Smooth muscle cell (in vitro differentiated cells): Measurements from ENCODE around the gene LYRM7. TPM values are rescaled to one million over a fixed set of nuclear protein-coding genes. Genes with fewer than 3 reads are reported as not detected.
"Not testable (repeated sequence)": the region's sequence is repeated elsewhere in the genome, so short reads cannot be mapped to it uniquely, and the experiment has no call there.

Experiments used
- DNase-seq: peaks from one replicate; lab custom pipeline; 2025; ENCODE audit not compliant: unreplicated experiment; lab: John Stamatoyannopoulos, UW
- H2AFZ ChIP-seq: fragments of 200-600 bp; sonication (generic); 2 replicates; pipeline ENCODE4 v1.6.0; 2016; ENCODE audit warnings: antibody characterized with exemption, low read depth, mild to moderate bottlenecking
- H3F3A ChIP-seq: fragments of 200-600 bp; sonication (generic); 2 replicates; pipeline ENCODE4 v1.6.0; 2017; ENCODE audit warnings: antibody characterized with exemption, low read depth
- H3K27ac ChIP-seq: fragments of 200-600 bp; sonication (generic); 2 replicates; pipeline ENCODE4 v1.5.1; 2016; ENCODE audit warnings: low read depth, mild to moderate bottlenecking
- H3K27me3 ChIP-seq: fragments of 200-600 bp; sonication (generic); 2 replicates; pipeline ENCODE4 v1.6.1; 2016; ENCODE audit warnings: low read depth, mild to moderate bottlenecking
- H3K36me3 ChIP-seq: fragments of 200-600 bp; sonication (generic); 2 replicates; pipeline ENCODE4 v1.5.1; 2016; ENCODE audit warnings: low read depth
- H3K4me1 ChIP-seq: fragments of 200-600 bp; sonication (generic); 2 replicates; pipeline ENCODE4 v1.5.1; 2016; ENCODE audit warnings: low read depth
- H3K4me2 ChIP-seq: fragments of 200-600 bp; sonication (generic); 2 replicates; pipeline ENCODE4 v1.6.0; 2016; ENCODE audit warnings: mild to moderate bottlenecking
- H3K4me3 ChIP-seq: fragments of 200-600 bp; sonication (generic); 2 replicates; pipeline ENCODE4 v1.5.1; 2016; ENCODE audit warnings: mild to moderate bottlenecking
- H3K79me2 ChIP-seq: fragments of 200-600 bp; sonication (generic); 2 replicates; pipeline ENCODE4 v1.6.0; 2016; ENCODE audit warnings: low read depth, mild to moderate bottlenecking
- H3K9ac ChIP-seq: fragments of 200-600 bp; sonication (generic); 2 replicates; pipeline ENCODE4 v1.6.0; 2016; ENCODE audit warnings: low read depth
- H3K9me3 ChIP-seq: fragments of 200-600 bp; sonication (generic); replicated peaks from 2 replicates; pipeline ENCODE4 v1.5.1; 2016; ENCODE audit warnings: low read depth
- H4K20me1 ChIP-seq: fragments of 200-600 bp; sonication (generic); 2 replicates; pipeline ENCODE4 v1.6.0; 2016; ENCODE audit warnings: low read depth
- WGBS: methylation state at CpG from one replicate; pipeline ENCODE4 v1.1.7; 2016; ENCODE audit warnings: low lambda C conversion rate; 5-methylcytosine and 5-hydroxymethylcytosine counted together
- polyA plus RNA-seq: library from polyadenylated mRNA; unstranded; fragments of >200 nt; fragmentation: Nextera tagmentation; extraction: Ambion mirVana; gene quantifications from 2 replicates; pipeline ENCODE4 v1.2.1, GENCODE V29; 2016
- total RNA-seq: library from RNA; depleted of rRNA; stranded (reverse); fragments of >200 nt; gene quantifications from 2 replicates; pipeline ENCODE4 v1.2.3, GENCODE V29; 2014
- TF ChIP-seq, protein P1 (sequence below): fragments of 200-600 bp; sonication (generic); IDR thresholded peaks from 2 replicates; pipeline ENCODE4 v1.5.1; 2017; ENCODE audit warnings: borderline replicate concordance, mild to moderate bottlenecking, antibody characterized with exemption; ENCODE audit not compliant: insufficient read depth, poor library complexity, severe bottlenecking

Gene LYRM7
- total and polyA plus RNA-seq, 2 experiments from 2014 or later, result 6.7 to 11.5 TPM

DNA sequence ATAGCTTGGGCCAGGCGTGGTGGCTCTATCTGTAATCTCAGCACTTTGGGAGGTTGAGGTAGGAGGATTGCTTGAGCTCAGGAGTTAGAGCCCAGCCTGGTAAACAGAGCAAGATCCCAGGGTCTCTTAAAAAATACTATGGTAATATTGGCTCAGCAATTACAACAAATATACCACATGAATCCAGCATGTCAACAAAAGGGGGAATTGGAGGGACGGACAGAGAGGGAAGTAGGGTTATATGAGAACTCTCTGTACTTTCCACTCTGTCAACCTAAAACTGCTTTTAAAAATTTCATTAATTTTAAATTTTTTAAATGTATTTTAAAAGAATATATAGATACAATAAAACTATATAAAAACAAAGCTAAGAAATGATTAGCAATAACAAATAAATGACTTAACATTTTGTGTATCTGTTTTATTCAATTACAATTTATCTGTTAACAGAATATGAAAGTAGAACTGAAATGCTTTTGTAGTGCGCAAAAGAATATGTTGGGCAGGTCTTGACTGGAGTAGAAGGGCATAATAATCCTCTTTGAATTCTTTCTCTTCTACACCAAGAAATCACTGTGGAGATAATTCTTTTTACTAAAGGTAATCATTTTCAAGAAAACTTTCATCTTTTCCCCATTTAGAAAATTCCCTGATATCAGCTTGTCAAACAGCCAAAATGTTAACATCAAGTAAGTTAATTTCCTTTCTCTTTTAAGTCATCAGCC, 80.2 kb downstream of the LYRM7 start:
- H3K9me3 ChIP-seq, result peaks cover 9% of the 10 kb centered on the region
- H3K27me3 ChIP-seq, result no peaks in the 10 kb centered on the region
- no peak overlapping the region for H3K4me3 ChIP-seq
- H3F3A ChIP-seq, result no peaks in the 10 kb centered on the region
- TF ChIP-seq, protein P1, sequence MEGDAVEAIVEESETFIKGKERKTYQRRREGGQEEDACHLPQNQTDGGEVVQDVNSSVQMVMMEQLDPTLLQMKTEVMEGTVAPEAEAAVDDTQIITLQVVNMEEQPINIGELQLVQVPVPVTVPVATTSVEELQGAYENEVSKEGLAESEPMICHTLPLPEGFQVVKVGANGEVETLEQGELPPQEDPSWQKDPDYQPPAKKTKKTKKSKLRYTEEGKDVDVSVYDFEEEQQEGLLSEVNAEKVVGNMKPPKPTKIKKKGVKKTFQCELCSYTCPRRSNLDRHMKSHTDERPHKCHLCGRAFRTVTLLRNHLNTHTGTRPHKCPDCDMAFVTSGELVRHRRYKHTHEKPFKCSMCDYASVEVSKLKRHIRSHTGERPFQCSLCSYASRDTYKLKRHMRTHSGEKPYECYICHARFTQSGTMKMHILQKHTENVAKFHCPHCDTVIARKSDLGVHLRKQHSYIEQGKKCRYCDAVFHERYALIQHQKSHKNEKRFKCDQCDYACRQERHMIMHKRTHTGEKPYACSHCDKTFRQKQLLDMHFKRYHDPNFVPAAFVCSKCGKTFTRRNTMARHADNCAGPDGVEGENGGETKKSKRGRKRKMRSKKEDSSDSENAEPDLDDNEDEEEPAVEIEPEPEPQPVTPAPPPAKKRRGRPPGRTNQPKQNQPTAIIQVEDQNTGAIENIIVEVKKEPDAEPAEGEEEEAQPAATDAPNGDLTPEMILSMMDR, result no peak
- no peaks in the 10 kb centered on the region for H3K4me1 ChIP-seq
- no peak overlapping the region for H2AFZ ChIP-seq
- H3K27ac ChIP-seq, result no peak overlapping the region
- H3K4me2 ChIP-seq, result no peak overlapping the region
- 79% methylated on average over 3 of the region's 3 CpGs for WGBS
- no peaks in the 10 kb centered on the region for H4K20me1 ChIP-seq
- DNase-seq, result no peak
- H3K9ac ChIP-seq, result no peak overlapping the region
- H3K36me3 ChIP-seq, result no peaks in the 10 kb centered on the region
- no peaks in the 10 kb centered on the region for H3K79me2 ChIP-seq

DNA sequence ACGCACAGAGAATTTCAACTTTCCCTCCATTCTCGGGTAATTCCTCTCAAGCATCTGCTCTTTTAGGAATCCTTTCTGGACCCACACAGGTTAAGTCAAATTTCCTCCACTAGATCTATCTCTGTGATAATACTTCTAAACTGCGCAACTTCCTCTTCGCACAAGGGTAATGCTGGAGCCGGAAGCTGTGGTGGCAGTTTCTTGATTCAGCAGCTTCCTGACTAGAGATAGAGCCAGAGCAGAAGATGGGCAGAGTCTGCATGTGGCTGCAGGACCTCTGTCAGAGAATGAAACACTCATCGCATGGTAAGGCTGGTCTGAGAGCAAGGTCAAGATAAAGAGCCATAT, 82.1 kb downstream of the LYRM7 start:
- Histone ChIP-seq H3K9ac (no peak overlapping the region), H3F3A (no peaks in the 10 kb centered on the region), H3K4me3 (no peak overlapping the region), H3K9me3 (peaks cover 3% of the 10 kb centered on the region), H3K4me1 (no peaks in the 10 kb centered on the region), H3K79me2 (no peaks in the 10 kb centered on the region), H3K4me2 (no peak overlapping the region), H4K20me1 (no peaks in the 10 kb centered on the region), H3K36me3 (no peaks in the 10 kb centered on the region), H3K27me3 (no peaks in the 10 kb centered on the region), H2AFZ (no peak overlapping the region), H3K27ac (no peak overlapping the region)
- TF ChIP-seq, protein P1, result no peak
- 83% methylated on average over 6 of the region's 6 CpGs for WGBS
- no peak for DNase-seq

DNA sequence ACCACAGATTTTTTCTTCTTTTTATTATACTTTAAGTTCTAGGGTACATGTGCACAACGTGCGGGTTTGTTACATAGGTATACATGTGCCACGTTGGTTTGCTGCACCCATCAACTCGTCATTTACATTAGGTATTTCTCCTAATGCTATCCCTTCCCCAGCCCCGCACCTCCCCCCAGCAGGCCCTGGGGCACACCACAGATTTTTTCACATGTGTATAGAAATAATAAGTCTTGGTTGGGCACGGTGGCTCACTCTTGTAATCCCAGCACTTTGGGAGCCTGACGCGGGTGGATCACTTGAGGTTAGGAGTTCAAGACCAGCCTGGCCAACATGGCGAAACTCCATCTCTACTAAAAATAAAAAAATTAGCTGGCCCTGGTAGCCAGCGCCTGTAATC, 83.3 kb downstream of the LYRM7 start:
- not testable (repeated sequence) for H3K27ac ChIP-seq, H3K9ac ChIP-seq, H3K4me1 ChIP-seq, H3K9me3 ChIP-seq, DNase-seq, H3F3A ChIP-seq, H3K36me3 ChIP-seq, H3K27me3 ChIP-seq, H2AFZ ChIP-seq, H3K79me2 ChIP-seq, H4K20me1 ChIP-seq, H3K4me3 ChIP-seq, H3K4me2 ChIP-seq
- 97% methylated on average over 10 of the region's 10 CpGs for WGBS

DNA sequence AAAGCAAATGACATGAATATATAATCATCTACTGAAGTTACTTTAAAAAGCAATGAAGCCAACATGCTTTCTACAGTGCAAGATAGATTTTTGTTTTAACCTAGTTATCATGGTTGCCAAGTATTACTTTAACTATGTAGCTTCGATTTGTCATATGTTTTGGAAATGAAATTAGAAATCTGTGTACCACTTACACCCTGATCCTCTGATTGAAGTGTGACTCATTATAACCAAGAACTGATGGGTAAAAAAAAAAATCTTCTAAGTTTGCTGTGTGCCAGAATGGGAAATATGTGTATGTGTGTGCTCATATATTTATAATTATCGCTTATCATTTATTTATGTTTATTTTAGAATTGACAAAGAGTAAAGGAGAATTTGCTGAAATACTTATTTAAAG, 84.0 kb downstream of the LYRM7 start:
- Histone ChIP-seq H3K27ac (no peak overlapping the region), H3K9me3 (no peaks in the 10 kb centered on the region), H3K79me2 (no peaks in the 10 kb centered on the region), H3K4me3 (no peak overlapping the region), H4K20me1 (no peaks in the 10 kb centered on the region), H3K4me2 (no peak overlapping the region), H3F3A (no peaks in the 10 kb centered on the region), H3K4me1 (no peaks in the 10 kb centered on the region), H3K36me3 (no peaks in the 10 kb centered on the region), H2AFZ (no peak overlapping the region), H3K27me3 (no peaks in the 10 kb centered on the region), H3K9ac (no peak overlapping the region)
- no peak for DNase-seq
- WGBS, result 98% methylated on average over 2 of the region's 2 CpGs
- TF ChIP-seq, protein P1, result no peak

Other genes starting within 250 kb of the LYRM7 start
- 201 and 238 TPM in 2 replicates for gene HINT1, start 5.7 kb upstream of the LYRM7 start, total RNA-seq
- 293 and 319 TPM in 2 replicates for gene HINT1, start 5.7 kb upstream of the LYRM7 start, polyA plus RNA-seq
- gene CDC42SE2, start 93.1 kb downstream of the LYRM7 start, total RNA-seq, result 24.0 and 31.5 TPM in 2 replicates
- 12.6 and 16.4 TPM in 2 replicates for gene CDC42SE2, start 93.1 kb downstream of the LYRM7 start, polyA plus RNA-seq